ENCODE data around the gene NKD2.

The NKD2 gene

DNA sequence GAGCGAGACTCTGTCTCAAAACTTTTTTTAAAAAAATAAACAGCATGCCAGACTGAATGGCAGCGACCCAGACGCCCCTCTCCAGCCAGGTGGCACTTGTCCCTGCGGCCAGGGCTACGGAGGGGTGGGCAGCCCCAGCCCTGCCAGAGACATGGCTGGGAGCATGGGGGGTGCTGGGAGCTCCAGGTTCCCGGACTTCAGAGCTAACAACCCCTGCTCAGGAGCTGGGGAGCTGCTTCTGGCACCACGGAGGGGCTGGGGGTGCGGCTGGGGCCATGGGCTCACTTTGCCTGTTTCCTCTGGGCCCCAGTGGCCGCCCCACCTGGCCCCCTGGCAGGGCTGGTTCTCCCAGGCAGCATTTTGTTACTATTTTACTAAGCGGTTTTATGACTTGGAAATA, 53.3 kb downstream of the NKD2 start:
- H3K4me3 ChIP-seq (ENCODE audit: low read depth, low read length), result no peak overlapping the region
- TF ChIP-seq, protein P1, sequence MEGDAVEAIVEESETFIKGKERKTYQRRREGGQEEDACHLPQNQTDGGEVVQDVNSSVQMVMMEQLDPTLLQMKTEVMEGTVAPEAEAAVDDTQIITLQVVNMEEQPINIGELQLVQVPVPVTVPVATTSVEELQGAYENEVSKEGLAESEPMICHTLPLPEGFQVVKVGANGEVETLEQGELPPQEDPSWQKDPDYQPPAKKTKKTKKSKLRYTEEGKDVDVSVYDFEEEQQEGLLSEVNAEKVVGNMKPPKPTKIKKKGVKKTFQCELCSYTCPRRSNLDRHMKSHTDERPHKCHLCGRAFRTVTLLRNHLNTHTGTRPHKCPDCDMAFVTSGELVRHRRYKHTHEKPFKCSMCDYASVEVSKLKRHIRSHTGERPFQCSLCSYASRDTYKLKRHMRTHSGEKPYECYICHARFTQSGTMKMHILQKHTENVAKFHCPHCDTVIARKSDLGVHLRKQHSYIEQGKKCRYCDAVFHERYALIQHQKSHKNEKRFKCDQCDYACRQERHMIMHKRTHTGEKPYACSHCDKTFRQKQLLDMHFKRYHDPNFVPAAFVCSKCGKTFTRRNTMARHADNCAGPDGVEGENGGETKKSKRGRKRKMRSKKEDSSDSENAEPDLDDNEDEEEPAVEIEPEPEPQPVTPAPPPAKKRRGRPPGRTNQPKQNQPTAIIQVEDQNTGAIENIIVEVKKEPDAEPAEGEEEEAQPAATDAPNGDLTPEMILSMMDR (IDR thresholded peaks at IDR 0.05; ENCODE audit: borderline replicate concordance, insufficient read depth, low read depth, low read length), result no peak

DNA sequence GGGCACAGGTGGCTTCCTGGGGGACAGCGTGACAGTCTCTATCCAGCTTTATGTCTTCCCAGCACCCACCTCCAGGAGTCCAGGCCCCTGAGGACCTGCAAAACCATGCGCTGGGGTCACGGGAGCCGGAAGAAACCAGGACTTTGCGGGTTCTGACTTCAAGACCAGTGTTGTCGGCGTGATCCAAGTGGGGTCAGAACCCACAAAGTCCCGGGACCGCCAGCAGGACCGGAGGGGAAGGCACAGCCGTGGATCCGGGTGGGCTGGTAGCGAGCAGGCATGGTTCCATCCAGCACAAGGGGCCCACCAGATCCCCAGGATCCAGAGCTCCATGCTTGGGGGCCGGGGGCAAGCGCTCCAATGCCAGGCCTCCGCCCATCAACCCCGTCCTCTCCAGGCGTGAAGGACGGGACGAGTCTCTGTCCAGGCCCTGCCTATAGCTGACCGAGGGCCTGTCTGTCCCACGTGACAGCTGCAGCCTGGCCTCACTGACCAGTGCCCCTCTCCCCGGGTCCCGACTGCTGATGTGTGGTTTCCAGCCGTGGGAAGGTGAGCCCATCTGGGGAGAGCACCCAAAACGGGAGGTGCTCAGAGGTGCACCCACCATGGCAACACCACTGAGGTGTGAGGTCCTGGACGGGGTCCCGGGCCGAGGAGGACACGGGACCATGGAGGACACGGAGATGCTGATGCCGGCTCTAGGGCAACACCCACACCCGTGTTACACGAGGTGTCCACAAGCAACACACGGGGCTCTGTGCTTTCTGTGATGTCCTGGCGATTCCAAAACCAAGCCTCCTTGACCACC, 54.4 kb downstream of the NKD2 start:
- TF ChIP-seq, protein P1 (IDR thresholded peaks at IDR 0.05; ENCODE audit: borderline replicate concordance, insufficient read depth, low read depth, low read length), result no peak

DNA sequence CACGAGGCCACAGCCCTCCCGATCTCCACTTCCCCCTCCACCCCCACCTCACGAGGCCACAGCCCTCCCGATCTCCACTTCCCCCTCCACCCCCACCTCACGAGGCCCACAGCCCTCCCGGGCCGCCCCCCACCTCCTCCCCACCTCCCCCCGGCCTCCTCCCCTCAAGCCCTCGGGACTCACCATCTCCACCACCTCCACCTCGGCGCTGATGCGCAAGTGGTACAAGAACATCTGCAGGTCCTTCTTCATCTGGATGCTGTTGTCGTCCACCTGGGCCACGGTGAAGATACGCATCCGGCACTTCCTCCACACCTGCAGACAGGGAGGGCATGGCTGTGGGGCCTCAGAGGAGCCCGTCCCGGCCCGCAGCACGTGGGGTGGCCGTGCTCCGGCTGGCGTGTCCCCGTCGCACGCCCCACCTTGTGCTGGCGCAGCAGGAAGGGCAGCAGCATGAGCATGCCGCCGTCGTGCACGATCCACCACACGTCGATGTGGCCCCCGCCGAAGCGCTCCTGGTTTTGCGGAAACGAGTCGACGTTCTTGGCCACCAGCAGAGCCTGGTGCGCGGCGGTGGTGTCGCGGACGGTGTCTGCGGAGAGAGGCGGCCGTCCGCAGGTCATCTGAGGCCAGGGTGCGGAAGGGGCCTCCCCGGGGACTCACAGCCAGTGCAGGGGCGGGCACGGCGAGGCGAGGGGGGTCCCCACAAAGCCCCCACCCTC, 55.2 kb downstream of the NKD2 start:
- H3K4me3 ChIP-seq (ENCODE audit: low read depth, low read length), result no peak overlapping the region
- TF ChIP-seq, protein P1 (IDR thresholded peaks at IDR 0.05; ENCODE audit: borderline replicate concordance, insufficient read depth, low read depth, low read length), result no peak

More for the DNA sequence above, 54.4 kb downstream of the NKD2 start:
- no peak overlapping the region for H3K4me3 ChIP-seq (ENCODE audit: low read depth, low read length)

DNA sequence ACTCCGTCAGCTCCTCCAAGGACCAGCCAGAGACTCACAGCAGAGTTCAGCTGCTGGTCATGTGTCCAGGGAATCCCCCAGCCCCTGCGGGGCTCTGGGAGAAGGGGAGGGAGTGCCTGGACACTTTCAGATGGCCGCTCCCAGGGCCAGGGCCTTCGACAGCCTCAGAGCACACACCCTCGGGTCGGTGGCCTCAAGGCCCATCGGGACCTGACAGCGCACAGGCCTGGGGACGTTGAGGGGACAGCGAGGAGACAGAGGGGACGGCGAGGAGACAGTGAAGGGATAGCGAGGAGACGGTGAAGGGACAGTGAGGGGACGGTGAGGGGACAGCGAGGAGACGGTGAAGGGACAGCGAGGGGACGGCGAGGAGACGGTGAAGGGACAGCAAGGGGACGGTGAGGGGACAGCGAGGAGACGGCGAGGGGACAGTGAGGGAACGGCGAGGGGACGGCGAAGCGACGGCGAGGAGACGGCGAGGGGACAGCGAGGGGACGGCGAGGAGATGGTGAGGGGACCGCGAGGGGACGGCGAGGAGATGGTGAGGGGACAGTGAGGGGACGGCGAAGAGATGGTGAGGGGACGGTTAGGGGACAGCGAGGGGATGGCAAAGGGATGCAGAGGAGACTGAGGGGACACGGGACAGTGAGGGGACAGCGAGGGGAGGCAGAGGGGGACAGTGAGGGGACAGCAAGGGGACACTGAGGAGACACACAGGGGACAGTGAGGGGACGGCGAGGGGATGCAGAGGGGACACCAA, 56.0 kb downstream of the NKD2 start:
- TF ChIP-seq, protein P1 (IDR thresholded peaks at IDR 0.05; ENCODE audit: borderline replicate concordance, insufficient read depth, low read depth, low read length), result no peak
- no peak overlapping the region for H3K4me3 ChIP-seq (ENCODE audit: low read depth, low read length)

DNA sequence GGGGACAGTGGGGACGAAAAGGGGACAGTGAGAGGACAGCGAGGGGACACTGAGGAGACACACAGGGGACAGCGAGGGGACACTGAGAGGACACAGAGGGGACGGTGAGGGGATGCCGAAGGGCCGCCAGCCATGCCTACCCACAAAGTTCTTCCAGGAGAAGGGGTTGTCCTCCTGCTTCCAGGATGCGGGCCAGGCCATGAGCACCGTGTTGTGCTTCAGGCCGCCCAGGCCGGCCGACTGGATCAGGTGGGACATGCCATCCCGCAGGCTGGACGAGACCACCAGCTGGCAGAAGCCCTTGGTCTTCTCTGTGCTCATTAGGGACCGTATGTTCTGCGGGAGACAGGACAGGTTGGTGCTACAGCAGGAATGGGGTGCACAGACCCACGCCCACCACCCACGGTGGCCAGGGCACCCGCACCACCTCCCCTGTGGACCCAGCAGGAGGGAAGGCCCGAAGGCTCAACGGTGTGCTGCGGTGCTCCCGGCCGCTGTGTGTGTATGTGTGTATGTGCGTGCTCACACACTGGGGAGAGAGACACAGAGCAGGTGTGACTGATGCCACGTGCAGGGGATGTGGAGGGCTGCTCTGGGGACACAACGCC, 56.6 kb downstream of the NKD2 start:
- TF ChIP-seq, protein P1 (IDR thresholded peaks at IDR 0.05; ENCODE audit: borderline replicate concordance, insufficient read depth, low read depth, low read length), result no peak
- no peak overlapping the region for H3K4me3 ChIP-seq (ENCODE audit: low read depth, low read length)

DNA sequence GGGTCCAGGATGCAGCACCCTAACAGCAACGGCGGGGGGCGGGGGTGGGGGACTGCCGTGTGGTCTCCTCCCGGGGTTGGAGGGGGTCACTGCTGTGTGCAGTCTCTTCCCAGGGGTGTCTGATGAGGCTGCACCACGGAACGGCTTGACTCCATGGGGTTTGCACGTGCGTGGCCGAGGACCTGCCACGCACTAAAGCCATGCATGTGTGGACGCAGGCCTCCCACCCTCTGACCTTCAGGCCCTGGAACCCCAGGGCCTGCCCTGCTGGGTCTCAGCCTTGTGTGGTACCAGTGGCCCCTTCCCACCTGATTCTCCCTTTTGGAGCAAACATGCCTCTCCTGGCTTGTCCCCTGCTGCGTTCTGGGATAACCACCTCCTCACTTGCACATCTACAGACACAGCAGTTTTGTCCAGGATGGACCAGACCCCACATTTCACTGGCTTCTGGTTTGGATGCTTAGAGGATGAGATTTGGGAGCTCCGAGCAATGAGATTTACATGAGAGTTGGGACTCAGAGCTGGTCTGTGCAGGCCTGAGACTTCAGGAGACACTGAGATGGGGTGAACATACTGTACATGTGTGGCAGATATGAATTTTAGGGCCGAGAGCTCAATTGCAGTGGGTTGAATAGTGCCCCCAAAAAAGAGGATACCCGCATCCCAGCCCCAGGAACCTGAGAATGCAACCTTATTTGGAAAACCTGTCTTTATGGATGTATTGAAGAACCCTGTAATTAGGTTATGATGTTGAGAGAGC, 57.5 kb downstream of the NKD2 start:
- TF ChIP-seq, protein P1 (IDR thresholded peaks at IDR 0.05; ENCODE audit: borderline replicate concordance, insufficient read depth, low read depth, low read length), result no peak
- H3K4me3 ChIP-seq (ENCODE audit: low read depth, low read length), result no peak overlapping the region

Data from GM12875 (cell line).